ENCODE results near the gene KIF19. TPM values are rescaled to one million over a fixed set of nuclear protein-coding genes. Genes with fewer than 3 reads are reported as not detected.
"Not testable (repeated sequence)": the region's sequence is repeated elsewhere in the genome, so short reads cannot be mapped to it uniquely, and the experiment has no call there.

KIF19 gene
- total RNA-seq, 1 experiment from 2014 or later: 0.15 TPM

DNA sequence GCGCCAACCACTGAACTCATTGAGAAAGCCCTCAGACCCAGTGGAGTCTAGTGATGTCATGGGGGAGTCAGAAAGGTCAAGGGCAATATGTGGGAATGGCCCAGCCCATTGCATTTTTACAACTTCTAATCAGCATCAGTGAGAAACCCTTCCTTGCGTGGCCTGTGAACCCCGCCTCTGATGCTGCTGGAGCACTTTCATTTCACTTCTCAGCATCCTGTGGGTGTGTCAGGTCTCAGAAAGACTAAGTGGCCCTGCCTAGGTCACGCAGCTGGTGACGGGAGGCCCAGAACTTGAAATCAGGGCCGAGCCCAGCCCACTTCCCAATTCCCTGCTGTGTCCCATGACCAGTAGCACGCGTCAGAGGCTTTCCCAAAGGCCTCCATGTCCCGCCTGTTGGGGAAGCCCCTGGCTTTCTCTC, 45.9 kb upstream of the KIF19 start (continued):
- TF ChIP-seq POLR2AphosphoS5 (IDR thresholded peaks at IDR 0.05; ENCODE audit: low read depth, low read length): no peak
- TF ChIP-seq RAD21 (IDR thresholded peaks at IDR 0.05; ENCODE audit: low read depth): no peak
- TF ChIP-seq, protein P1, sequence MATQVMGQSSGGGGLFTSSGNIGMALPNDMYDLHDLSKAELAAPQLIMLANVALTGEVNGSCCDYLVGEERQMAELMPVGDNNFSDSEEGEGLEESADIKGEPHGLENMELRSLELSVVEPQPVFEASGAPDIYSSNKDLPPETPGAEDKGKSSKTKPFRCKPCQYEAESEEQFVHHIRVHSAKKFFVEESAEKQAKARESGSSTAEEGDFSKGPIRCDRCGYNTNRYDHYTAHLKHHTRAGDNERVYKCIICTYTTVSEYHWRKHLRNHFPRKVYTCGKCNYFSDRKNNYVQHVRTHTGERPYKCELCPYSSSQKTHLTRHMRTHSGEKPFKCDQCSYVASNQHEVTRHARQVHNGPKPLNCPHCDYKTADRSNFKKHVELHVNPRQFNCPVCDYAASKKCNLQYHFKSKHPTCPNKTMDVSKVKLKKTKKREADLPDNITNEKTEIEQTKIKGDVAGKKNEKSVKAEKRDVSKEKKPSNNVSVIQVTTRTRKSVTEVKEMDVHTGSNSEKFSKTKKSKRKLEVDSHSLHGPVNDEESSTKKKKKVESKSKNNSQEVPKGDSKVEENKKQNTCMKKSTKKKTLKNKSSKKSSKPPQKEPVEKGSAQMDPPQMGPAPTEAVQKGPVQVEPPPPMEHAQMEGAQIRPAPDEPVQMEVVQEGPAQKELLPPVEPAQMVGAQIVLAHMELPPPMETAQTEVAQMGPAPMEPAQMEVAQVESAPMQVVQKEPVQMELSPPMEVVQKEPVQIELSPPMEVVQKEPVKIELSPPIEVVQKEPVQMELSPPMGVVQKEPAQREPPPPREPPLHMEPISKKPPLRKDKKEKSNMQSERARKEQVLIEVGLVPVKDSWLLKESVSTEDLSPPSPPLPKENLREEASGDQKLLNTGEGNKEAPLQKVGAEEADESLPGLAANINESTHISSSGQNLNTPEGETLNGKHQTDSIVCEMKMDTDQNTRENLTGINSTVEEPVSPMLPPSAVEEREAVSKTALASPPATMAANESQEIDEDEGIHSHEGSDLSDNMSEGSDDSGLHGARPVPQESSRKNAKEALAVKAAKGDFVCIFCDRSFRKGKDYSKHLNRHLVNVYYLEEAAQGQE (IDR thresholded peaks at IDR 0.05; ENCODE audit: low read depth): no peak
- no peak for TF ChIP-seq SIN3A (IDR thresholded peaks at IDR 0.05; ENCODE audit: low read depth)

DNA sequence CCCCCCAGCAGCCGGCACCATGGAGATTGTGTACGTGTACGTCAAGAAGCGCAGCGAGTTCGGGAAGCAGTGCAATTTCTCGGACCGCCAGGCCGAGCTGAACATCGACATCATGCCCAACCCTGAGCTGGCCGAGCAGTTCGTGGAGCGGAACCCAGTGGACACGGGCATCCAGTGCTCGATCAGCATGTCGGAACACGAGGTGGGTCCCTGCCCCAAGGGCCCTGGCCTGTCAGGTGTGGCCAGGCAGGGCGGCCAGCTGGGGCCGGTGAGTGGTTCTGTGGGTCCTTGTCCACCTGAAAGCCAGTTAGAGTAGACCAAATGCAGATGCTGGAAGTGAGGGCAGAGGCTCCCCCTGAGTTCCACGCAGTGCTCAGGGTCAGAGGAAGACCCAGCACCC, 44.2 kb upstream of the KIF19 start:
- H3K4me3 ChIP-seq (replicated peaks in 1 of 2; ENCODE audit: low read depth in 1 of 2, low read length in 2 of 2): no peak overlapping the region

DNA sequence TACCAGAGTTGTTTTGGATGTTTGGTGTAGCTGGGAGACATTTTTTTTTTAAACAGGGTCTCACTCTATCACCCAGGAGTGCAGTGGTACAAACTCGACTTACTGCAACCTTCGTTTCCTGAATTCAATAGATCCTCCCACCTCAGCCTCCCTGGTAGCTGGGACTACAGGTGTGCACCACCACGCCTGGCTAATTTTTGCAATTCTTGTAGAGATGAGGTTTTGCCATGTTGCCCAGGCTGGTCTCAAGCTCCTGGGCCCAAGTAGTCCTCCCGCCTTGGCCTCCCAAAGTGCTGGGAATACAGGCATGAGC, 43.8 kb upstream of the KIF19 start:
- H3K9me3 ChIP-seq (ENCODE audit: control insufficient read depth in 1 of 2, insufficient read depth in 1 of 2, low read depth in 1 of 2, low read length in 2 of 2); H4K20me1 ChIP-seq (ENCODE audit: insufficient read depth); H3K4me3 ChIP-seq (replicated peaks in 1 of 2; ENCODE audit: low read depth in 1 of 2, low read length in 2 of 2); H3K4me2 ChIP-seq (ENCODE audit: low read length); RAD21 ChIA-PET (ENCODE audit: low non-redundant PET in 1 of 2, low total read pairs in 2 of 2, uncharacterized antibody in 2 of 2, unreplicated experiment in 2 of 2); H3K79me2 ChIP-seq (ENCODE audit: insufficient read depth, low read length); H3K36me3 ChIP-seq (ENCODE audit: control insufficient read depth in 1 of 2, insufficient read depth in 2 of 2, low read length in 2 of 2); ATAC-seq; POLR2A ChIA-PET; H3K27ac ChIP-seq (ENCODE audit: low read depth, low read length); H3K9ac ChIP-seq (ENCODE audit: low read length); H3K27me3 ChIP-seq (ENCODE audit: insufficient read depth, low read length); DNase-seq (ENCODE audit: low read depth, low spot score); H3K9me2 ChIP-seq (ENCODE audit: insufficient read depth); BruUV-seq (replicated peaks); intact Hi-C loops (cut with micrococcal nuclease); H3K4me1 ChIP-seq (ENCODE audit: control insufficient read depth in 1 of 2, insufficient read depth in 2 of 2, low read length in 2 of 2): not testable (repeated sequence)
- CTCF ChIA-PET: interaction anchor here (1.1 to 2.2 kb wide), 3 partner anchors 14 to 79 kb away, joined by 3 to 9 read pairs (median 4); partner anchors contain the start of gene BTBD17
- peak overlapping the region; percentile 42 for H2AFZ ChIP-seq (ENCODE audit: low read depth, low read length, poor library complexity, severe bottlenecking)

More for the DNA sequence above, 44.2 kb upstream of the KIF19 start:
- H3K9me2 ChIP-seq (ENCODE audit: insufficient read depth): no peaks in the 10 kb centered on the region
- no peak overlapping the region for H3K9ac ChIP-seq (ENCODE audit: low read length)
- no peaks in the 10 kb centered on the region for H3K36me3 ChIP-seq (ENCODE audit: control insufficient read depth in 1 of 2, insufficient read depth in 2 of 2, low read length in 2 of 2)
- H2AFZ ChIP-seq (ENCODE audit: low read depth, low read length, poor library complexity, severe bottlenecking): no peak overlapping the region
- intact Hi-C loops (cut with micrococcal nuclease): no loop called here
- TF ChIP-seq, protein P2, sequence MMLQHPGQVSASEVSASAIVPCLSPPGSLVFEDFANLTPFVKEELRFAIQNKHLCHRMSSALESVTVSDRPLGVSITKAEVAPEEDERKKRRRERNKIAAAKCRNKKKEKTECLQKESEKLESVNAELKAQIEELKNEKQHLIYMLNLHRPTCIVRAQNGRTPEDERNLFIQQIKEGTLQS (IDR thresholded peaks at IDR 0.05): no peak
- TF ChIP-seq, protein P3, sequence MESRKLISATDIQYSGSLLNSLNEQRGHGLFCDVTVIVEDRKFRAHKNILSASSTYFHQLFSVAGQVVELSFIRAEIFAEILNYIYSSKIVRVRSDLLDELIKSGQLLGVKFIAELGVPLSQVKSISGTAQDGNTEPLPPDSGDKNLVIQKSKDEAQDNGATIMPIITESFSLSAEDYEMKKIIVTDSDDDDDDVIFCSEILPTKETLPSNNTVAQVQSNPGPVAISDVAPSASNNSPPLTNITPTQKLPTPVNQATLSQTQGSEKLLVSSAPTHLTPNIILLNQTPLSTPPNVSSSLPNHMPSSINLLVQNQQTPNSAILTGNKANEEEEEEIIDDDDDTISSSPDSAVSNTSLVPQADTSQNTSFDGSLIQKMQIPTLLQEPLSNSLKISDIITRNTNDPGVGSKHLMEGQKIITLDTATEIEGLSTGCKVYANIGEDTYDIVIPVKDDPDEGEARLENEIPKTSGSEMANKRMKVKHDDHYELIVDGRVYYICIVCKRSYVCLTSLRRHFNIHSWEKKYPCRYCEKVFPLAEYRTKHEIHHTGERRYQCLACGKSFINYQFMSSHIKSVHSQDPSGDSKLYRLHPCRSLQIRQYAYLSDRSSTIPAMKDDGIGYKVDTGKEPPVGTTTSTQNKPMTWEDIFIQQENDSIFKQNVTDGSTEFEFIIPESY (IDR thresholded peaks at IDR 0.05; ENCODE audit: extremely low read depth, insufficient replicate concordance, low read length): no peak
- H3K9me3 ChIP-seq (ENCODE audit: control insufficient read depth in 1 of 2, insufficient read depth in 1 of 2, low read depth in 1 of 2, low read length in 2 of 2): no peaks in the 10 kb centered on the region
- ChIA-PET POLR2A (no interaction called here), RAD21 (ENCODE audit: low non-redundant PET in 1 of 2, low total read pairs in 2 of 2, uncharacterized antibody in 2 of 2, unreplicated experiment in 2 of 2) (no interaction called here), CTCF (interaction anchor here (0.6 to 2.2 kb wide), 4 partner anchors 14 to 81 kb away, joined by 3 to 9 read pairs (median 4); partner anchors contain the start of gene BTBD17)
- ATAC-seq (no peak), DNase-seq (ENCODE audit: low read depth, low spot score) (no peak)
- H3K27me3 ChIP-seq (ENCODE audit: insufficient read depth, low read length): no peaks in the 10 kb centered on the region
- H3K27ac ChIP-seq (ENCODE audit: low read depth, low read length): no peak overlapping the region
- H4K20me1 ChIP-seq (ENCODE audit: insufficient read depth): no peaks in the 10 kb centered on the region
- peaks cover 5 to 10% of the 10 kb centered on the region in 2 experiments; a peak in 3 of 4 replicates for H3K4me1 ChIP-seq (ENCODE audit: control insufficient read depth in 1 of 2, insufficient read depth in 2 of 2, low read length in 2 of 2)
- no peak overlapping the region for H3K4me2 ChIP-seq (ENCODE audit: low read length)
- no TSS peak for BruUV-seq (replicated peaks)
- no peaks in the 10 kb centered on the region for H3K79me2 ChIP-seq (ENCODE audit: insufficient read depth, low read length)
